ENCODE measurements around the gene ZGRF1. TPM values are rescaled to one million over a fixed set of nuclear protein-coding genes. Genes with fewer than 3 reads are reported as not detected.

Gene ZGRF1
- total RNA-seq, 2 donors from 2014 or later, result 1.0 to 2.0 TPM

DNA sequence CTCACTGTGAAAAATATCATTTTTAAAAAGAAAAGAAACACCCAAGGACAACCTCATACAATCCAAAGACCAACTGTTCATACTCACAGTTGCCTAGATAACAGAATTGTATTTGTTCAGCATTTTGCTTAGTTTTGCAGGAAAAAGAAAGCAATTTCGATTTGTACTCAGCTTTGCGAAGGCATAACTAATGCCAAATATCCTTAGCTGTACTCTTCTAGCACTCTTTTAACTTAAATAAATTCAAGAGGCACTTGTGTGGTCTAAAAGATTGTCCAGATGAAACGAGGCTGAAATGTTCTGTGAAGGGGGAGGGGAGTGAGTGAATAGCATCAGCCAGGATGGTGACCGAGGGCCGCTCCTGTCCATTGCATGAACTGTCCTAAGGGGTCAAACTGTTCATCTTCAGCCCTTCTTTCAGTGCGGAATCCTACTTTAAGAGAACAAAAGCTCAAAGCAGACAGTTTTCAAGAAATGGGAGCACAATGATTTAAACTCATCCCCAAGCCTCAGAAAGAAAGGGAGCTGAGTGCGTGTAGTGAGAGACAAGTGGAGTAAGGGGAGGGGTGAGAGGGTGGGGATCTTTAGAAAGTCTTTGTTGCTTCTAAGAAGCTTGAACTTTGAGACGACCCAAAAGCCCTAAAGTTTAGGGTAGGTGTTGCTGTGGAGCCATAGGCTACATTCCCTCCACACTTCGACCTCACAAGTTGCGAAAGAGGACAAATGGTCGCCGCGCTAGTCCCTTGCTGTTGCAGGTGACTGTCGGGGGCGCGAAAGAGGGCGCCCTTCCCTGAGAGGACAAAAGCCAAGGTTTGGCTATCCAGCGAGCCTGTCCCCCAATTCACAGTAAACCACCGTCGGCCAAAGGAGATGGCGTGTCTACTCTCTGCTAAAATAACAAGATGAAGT is 116.8 kb downstream of the ZGRF1 start:
- Histone ChIP-seq H3K4me1 (peaks cover 0 to 53% of the 10 kb centered on the region in 2 donors), H3K9me3 (no peaks in the 10 kb centered on the region), H3K36me3 (no peaks in the 10 kb centered on the region), H3K27me3 (peaks cover 69 to 85% of the 10 kb centered on the region in 2 donors), H3K4me3 (no peak overlapping the region), H3K27ac (no peak overlapping the region)
- DNase-seq (ENCODE audit: low spot score), result no peak
- TF ChIP-seq, protein P1, sequence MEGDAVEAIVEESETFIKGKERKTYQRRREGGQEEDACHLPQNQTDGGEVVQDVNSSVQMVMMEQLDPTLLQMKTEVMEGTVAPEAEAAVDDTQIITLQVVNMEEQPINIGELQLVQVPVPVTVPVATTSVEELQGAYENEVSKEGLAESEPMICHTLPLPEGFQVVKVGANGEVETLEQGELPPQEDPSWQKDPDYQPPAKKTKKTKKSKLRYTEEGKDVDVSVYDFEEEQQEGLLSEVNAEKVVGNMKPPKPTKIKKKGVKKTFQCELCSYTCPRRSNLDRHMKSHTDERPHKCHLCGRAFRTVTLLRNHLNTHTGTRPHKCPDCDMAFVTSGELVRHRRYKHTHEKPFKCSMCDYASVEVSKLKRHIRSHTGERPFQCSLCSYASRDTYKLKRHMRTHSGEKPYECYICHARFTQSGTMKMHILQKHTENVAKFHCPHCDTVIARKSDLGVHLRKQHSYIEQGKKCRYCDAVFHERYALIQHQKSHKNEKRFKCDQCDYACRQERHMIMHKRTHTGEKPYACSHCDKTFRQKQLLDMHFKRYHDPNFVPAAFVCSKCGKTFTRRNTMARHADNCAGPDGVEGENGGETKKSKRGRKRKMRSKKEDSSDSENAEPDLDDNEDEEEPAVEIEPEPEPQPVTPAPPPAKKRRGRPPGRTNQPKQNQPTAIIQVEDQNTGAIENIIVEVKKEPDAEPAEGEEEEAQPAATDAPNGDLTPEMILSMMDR (IDR thresholded peaks at IDR 0.05), result no peak

DNA sequence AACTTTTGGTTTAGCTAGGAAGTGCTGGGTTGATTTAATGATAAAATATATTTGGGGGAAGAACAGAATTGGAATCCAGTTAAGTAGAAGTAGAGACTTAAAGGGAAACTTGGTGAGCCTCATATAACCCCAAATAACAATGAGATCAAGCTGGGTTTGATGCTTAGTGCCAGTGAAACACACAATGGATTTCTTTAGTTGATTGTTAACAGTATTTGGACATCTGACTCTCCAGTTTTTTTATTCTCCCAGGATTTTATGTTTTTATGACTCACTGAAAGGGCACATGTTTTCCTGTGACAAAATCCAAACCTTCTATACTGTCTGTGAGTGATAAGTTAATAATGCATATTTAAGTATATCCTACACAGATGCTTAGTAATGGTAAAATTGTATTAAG is 118.0 kb downstream of the ZGRF1 start:
- Histone ChIP-seq H3K4me1 (peaks cover 0 to 58% of the 10 kb centered on the region in 2 donors), H3K27ac (no peak overlapping the region), H3K36me3 (no peaks in the 10 kb centered on the region), H3K4me3 (no peak overlapping the region), H3K27me3 (peaks cover 73 to 91% of the 10 kb centered on the region in 2 donors), H3K9me3 (no peaks in the 10 kb centered on the region)
- TF ChIP-seq, protein P1 (IDR thresholded peaks at IDR 0.05), result no peak
- no peak for DNase-seq (ENCODE audit: low spot score)

DNA sequence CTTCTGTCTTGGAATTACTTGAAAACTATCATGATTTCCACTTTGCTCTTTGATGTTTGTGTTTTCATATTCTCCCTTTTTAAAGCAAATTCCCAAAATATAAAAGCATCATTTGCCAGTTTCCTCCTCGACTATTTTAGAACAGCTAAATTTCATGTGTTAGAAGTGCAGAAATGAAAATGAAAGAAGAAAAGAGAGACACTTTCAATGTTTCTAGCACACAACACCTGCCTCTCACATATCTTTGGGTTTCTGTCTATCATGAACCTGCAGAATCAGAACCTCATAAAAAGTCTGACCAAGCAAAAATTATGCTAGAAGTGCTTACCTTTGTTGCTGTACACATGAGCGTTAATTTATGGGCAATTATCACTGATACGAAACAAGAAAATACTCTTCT is 118.8 kb downstream of the ZGRF1 start:
- no peak overlapping the region for H3K27ac ChIP-seq
- TF ChIP-seq, protein P1 (IDR thresholded peaks at IDR 0.05), result no peak
- DNase-seq (ENCODE audit: low spot score), result no peak
- peaks cover 0 to under 1% of the 10 kb centered on the region in 2 donors for H3K9me3 ChIP-seq
- H3K4me3 ChIP-seq, result no peak overlapping the region
- peaks cover 0 to 50% of the 10 kb centered on the region in 2 donors for H3K4me1 ChIP-seq
- peaks cover 71 to 86% of the 10 kb centered on the region in 2 donors for H3K27me3 ChIP-seq
- H3K36me3 ChIP-seq, result no peaks in the 10 kb centered on the region

DNA sequence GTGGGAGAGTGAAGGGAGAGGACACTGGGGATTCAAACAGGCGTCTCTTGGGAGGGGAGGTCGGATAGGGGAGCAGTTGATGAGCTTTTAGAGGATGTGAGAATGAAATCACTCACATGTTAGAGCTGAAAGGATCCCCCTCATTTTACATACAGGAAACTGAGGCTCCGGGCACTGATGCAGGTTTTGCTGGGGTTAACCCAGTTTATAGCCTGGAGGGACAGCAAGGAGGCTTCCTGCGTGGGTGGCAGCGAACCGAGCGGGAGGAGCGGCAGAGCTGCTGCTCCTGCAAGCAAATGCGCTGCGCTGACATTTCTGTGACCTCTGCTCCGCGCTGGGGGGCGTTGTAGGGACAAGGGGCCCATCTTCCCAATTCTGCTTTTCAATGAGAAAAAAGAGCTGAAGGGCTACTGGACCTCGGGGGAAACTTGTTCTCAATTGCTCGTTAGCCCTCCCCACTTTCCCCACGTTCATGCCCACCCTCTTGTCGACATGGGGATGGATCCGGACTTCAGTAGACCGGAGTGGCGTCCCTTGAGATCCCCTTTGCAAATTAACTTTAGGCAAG is 119.6 kb downstream of the ZGRF1 start:
- Histone ChIP-seq H3K4me1 (peaks cover 0 to 48% of the 10 kb centered on the region in 2 donors), H3K9me3 (peaks cover 0 to 8% of the 10 kb centered on the region in 2 donors), H3K4me3 (no peak overlapping the region), H3K36me3 (no peaks in the 10 kb centered on the region), H3K27ac (no peak overlapping the region), H3K27me3 (peaks cover 71 to 84% of the 10 kb centered on the region in 2 donors)
- no peak for DNase-seq (ENCODE audit: low spot score)
- TF ChIP-seq, protein P1 (IDR thresholded peaks at IDR 0.05), result no peak

DNA sequence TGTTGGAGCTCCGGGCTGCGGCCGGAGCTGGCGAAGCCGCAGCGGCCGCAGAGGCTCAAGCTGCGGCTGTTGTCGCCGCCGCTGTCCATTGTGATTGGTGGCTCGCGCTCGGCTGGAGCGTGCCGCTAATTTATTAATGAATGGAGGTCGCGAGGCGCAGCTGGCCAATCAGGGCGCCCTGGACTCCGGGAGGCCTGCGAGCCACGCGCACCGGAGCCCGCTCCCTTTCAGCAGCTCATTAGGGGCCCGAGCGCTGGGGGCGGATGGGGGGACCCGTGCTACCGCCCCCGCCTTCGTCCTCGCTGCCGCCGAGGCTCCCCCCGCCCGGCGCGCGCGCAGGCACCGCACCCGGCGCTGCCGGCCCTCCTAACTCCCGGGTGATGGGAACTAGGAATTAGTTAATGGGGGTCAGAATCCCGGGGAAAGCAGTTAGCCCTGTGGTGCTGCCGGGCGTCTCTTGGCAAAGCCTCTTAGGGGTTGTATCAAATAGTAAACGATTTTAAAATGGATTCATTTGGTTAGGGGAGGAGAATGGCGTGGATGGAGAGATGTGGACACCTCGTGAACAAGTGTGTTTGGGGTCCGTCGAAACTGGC is 120.1 kb downstream of the ZGRF1 start:
- Histone ChIP-seq H3K27ac (no peak overlapping the region), H3K4me1 (peaks cover 0 to 48% of the 10 kb centered on the region in 2 donors), H3K36me3 (no peaks in the 10 kb centered on the region), H3K4me3 (peak overlapping the region; percentile 38 to 58), H3K9me3 (peaks cover 0 to 10% of the 10 kb centered on the region in 2 donors), H3K27me3 (peaks cover 70 to 84% of the 10 kb centered on the region in 2 donors)
- TF ChIP-seq, protein P1 (IDR thresholded peaks at IDR 0.05), result no peak
- no peak for DNase-seq (ENCODE audit: low spot score)
